HS-27A (cell line): ENCODE results near the gene HSD17B14.
"Not testable (repeated sequence)": the region's sequence is repeated elsewhere in the genome, so short reads cannot be mapped to it uniquely, and the experiment has no call there.

Experiments used
- DNase-seq: peaks from one replicate; pipeline ENCODE4 v3.0.0-alpha.2; 2012; ENCODE audit warnings: low read depth, missing footprints

HSD17B14 gene

GRCh38 chr19:48796298-48797083 is 39.8 kb downstream of the HSD17B14 start:
- no peak for DNase-seq

GRCh38 chr19:48795685-48796070 is 40.6 kb downstream of the HSD17B14 start:
- no peak for DNase-seq

GRCh38 chr19:48795055-48795684 is 41.1 kb downstream of the HSD17B14 start:
- DNase-seq: peak; percentile 88

GRCh38 chr19:48794291-48794690 is 42.0 kb downstream of the HSD17B14 start:
- no peak for DNase-seq

- DNase-seq: no peak
These were observed 43.0 kb downstream of the HSD17B14 start for GRCh38 chr19:48793271-48793670.

- not testable (repeated sequence) for DNase-seq
These were observed 49.0 kb downstream of the HSD17B14 start for GRCh38 chr19:48787331-48787730.

- not testable (repeated sequence) for DNase-seq
These were observed 49.9 kb downstream of the HSD17B14 start for GRCh38 chr19:48786422-48786821.

- DNase-seq: no peak
These were observed 51.8 kb downstream of the HSD17B14 start for GRCh38 chr19:48784527-48784926.

- DNase-seq: no peak
These were observed 55.5 kb downstream of the HSD17B14 start for GRCh38 chr19:48780631-48781391.

GRCh38 chr19:48779636-48780035 is 56.7 kb downstream of the HSD17B14 start:
- DNase-seq: no peak

- DNase-seq: no peak
These were observed 58.6 kb downstream of the HSD17B14 start for GRCh38 chr19:48777720-48778119.

GRCh38 chr19:48777139-48777538 is 59.2 kb downstream of the HSD17B14 start:
- no peak for DNase-seq

GRCh38 chr19:48772503-48772953 is 63.8 kb downstream of the HSD17B14 start:
- no peak for DNase-seq

GRCh38 chr19:48770734-48771472 is 65.4 kb downstream of the HSD17B14 start:
- no peak for DNase-seq

- peak; percentile 90 for DNase-seq
These were observed 66.0 kb downstream of the HSD17B14 start for GRCh38 chr19:48770266-48770665.

GRCh38 chr19:48768994-48769713 is 67.1 kb downstream of the HSD17B14 start:
- no peak for DNase-seq

GRCh38 chr19:48768171-48768753 is 68.0 kb downstream of the HSD17B14 start:
- not testable (repeated sequence) for DNase-seq

GRCh38 chr19:48765816-48766215 is 70.5 kb downstream of the HSD17B14 start:
- DNase-seq: not testable (repeated sequence)
